ENCODE results near the gene TDRD10.
"Not testable (repeated sequence)": the region's sequence is repeated elsewhere in the genome, so short reads cannot be mapped to it uniquely, and the experiment has no call there.

Gene TDRD10

GRCh38 chr1:154520333-154520732 lies 18.3 kb downstream of the TDRD10 start:
- no peak for DNase-seq

GRCh38 chr1:154521695-154522094 lies 19.7 kb downstream of the TDRD10 start:
- DNase-seq = no peak

GRCh38 chr1:154524881-154525280 lies 22.9 kb downstream of the TDRD10 start:
- DNase-seq = no peak

- no peak for DNase-seq
Observed at GRCh38 chr1:154527192-154527591, 25.2 kb downstream of the TDRD10 start.

- DNase-seq = no peak
Observed at GRCh38 chr1:154529308-154529707, 27.3 kb downstream of the TDRD10 start.

GRCh38 chr1:154531950-154532349 lies 29.9 kb downstream of the TDRD10 start:
- DNase-seq = not testable (repeated sequence)

GRCh38 chr1:154533952-154534844 lies 32.2 kb downstream of the TDRD10 start:
- DNase-seq = no peak

GRCh38 chr1:154536570-154536969 lies 34.6 kb downstream of the TDRD10 start:
- no peak for DNase-seq

- DNase-seq = no peak
Observed at GRCh38 chr1:154539486-154540483, 37.8 kb downstream of the TDRD10 start.

- DNase-seq = no peak
Observed at GRCh38 chr1:154541231-154541630, 39.2 kb downstream of the TDRD10 start.

- DNase-seq = no peak
Observed at GRCh38 chr1:154546264-154547063, 44.4 kb downstream of the TDRD10 start.

- no peak for DNase-seq
Observed at GRCh38 chr1:154547105-154547732, 45.2 kb downstream of the TDRD10 start.

- no peak for DNase-seq
Observed at GRCh38 chr1:154548028-154548427, 46.0 kb downstream of the TDRD10 start.

- DNase-seq = no peak
Observed at GRCh38 chr1:154549202-154549770, 47.3 kb downstream of the TDRD10 start.

GRCh38 chr1:154550070-154550469 lies 48.1 kb downstream of the TDRD10 start:
- DNase-seq = no peak

GRCh38 chr1:154550657-154551056 lies 48.6 kb downstream of the TDRD10 start:
- DNase-seq = no peak

GRCh38 chr1:154551474-154551873 lies 49.5 kb downstream of the TDRD10 start:
- DNase-seq = no peak

- DNase-seq = no peak
Observed at GRCh38 chr1:154552036-154552435, 50.0 kb downstream of the TDRD10 start.

- DNase-seq = no peak
Observed at GRCh38 chr1:154553056-154554030, 51.3 kb downstream of the TDRD10 start.

- no peak for DNase-seq
Observed at GRCh38 chr1:154556422-154556821, 54.4 kb downstream of the TDRD10 start.

All from cerebellar nuclear complex (tissue), 1 donor.